ENCODE results near the gene GCLC. TPM values are rescaled to one million over a fixed set of nuclear protein-coding genes. Genes with fewer than 3 reads are reported as not detected.
A peak's percentile ranks its signal among the peaks of the same experiment; 100 is the strongest.

GCLC gene
- total RNA-seq, 1 donor from 2014 or later: 26.0 TPM

- no peak overlapping the region for H3K27ac Mint-ChIP-seq
- DNase-seq (ENCODE audit: low spot score): no peak
- H3K36me3 Mint-ChIP-seq: peaks cover 4% of the 10 kb centered on the region
- H3K36me3 ChIP-seq: no peaks in the 10 kb centered on the region
- H3F3A ChIP-seq (ENCODE audit: low read depth): peaks cover 14% of the 10 kb centered on the region
- H3K27ac ChIP-seq: no peak overlapping the region
- H3K27me3 ChIP-seq: no peaks in the 10 kb centered on the region
- H3K79me2 ChIP-seq (ENCODE audit: low read depth): peaks cover 64% of the 10 kb centered on the region
- H3K9me3 ChIP-seq (ENCODE audit: low read depth): no peaks in the 10 kb centered on the region
- TF ChIP-seq, protein P1, sequence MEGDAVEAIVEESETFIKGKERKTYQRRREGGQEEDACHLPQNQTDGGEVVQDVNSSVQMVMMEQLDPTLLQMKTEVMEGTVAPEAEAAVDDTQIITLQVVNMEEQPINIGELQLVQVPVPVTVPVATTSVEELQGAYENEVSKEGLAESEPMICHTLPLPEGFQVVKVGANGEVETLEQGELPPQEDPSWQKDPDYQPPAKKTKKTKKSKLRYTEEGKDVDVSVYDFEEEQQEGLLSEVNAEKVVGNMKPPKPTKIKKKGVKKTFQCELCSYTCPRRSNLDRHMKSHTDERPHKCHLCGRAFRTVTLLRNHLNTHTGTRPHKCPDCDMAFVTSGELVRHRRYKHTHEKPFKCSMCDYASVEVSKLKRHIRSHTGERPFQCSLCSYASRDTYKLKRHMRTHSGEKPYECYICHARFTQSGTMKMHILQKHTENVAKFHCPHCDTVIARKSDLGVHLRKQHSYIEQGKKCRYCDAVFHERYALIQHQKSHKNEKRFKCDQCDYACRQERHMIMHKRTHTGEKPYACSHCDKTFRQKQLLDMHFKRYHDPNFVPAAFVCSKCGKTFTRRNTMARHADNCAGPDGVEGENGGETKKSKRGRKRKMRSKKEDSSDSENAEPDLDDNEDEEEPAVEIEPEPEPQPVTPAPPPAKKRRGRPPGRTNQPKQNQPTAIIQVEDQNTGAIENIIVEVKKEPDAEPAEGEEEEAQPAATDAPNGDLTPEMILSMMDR (IDR thresholded peaks at IDR 0.05): no peak
- TF ChIP-seq EZH2 (IDR thresholded peaks at IDR 0.05) (no peak), EZH2phosphoT487 (IDR thresholded peaks at IDR 0.05) (no peak)
- peaks cover 29% of the 10 kb centered on the region for H3K4me1 Mint-ChIP-seq
- no peak overlapping the region for H2AFZ ChIP-seq (replicated peaks)
- no peak overlapping the region for H3K4me2 ChIP-seq
- no peak overlapping the region for H3K4me3 ChIP-seq
- H3K9ac ChIP-seq: no peak overlapping the region
- H3K9me3 Mint-ChIP-seq: no peaks in the 10 kb centered on the region
- H3K4me1 ChIP-seq: peaks cover 36% of the 10 kb centered on the region
- H3K27me3 Mint-ChIP-seq (ENCODE audit: insufficient read depth, low read depth): no peaks in the 10 kb centered on the region
- H3K4me3 Mint-ChIP-seq: no peak overlapping the region
- no peaks in the 10 kb centered on the region for H4K20me1 ChIP-seq (ENCODE audit: low read depth)
Observed at GRCh38 chr6:53523511-53524454, 21.1 kb downstream of the GCLC start.

- no peaks in the 10 kb centered on the region for H3K27me3 Mint-ChIP-seq (ENCODE audit: insufficient read depth, low read depth)
- H4K20me1 ChIP-seq (ENCODE audit: low read depth): no peaks in the 10 kb centered on the region
- DNase-seq (ENCODE audit: low spot score): no peak
- no peak overlapping the region for H3K9ac ChIP-seq
- H3K4me1 ChIP-seq: peaks cover 3% of the 10 kb centered on the region
- no peak overlapping the region for H2AFZ ChIP-seq (replicated peaks)
- no peak overlapping the region for H3K4me3 ChIP-seq
- no peaks in the 10 kb centered on the region for H3K36me3 ChIP-seq
- H3F3A ChIP-seq (ENCODE audit: low read depth): no peaks in the 10 kb centered on the region
- H3K4me2 ChIP-seq: no peak overlapping the region
- H3K27ac ChIP-seq: no peak overlapping the region
- no peak for TF ChIP-seq EZH2phosphoT487 (IDR thresholded peaks at IDR 0.05)
- TF ChIP-seq EZH2 (IDR thresholded peaks at IDR 0.05): no peak
- TF ChIP-seq, protein P1 (IDR thresholded peaks at IDR 0.05): no peak
- no peak overlapping the region for H3K4me3 Mint-ChIP-seq
- no peaks in the 10 kb centered on the region for H3K27me3 ChIP-seq
- no peaks in the 10 kb centered on the region for H3K9me3 Mint-ChIP-seq
- peaks cover 5% of the 10 kb centered on the region for H3K4me1 Mint-ChIP-seq
- no peak overlapping the region for H3K27ac Mint-ChIP-seq
- H3K9me3 ChIP-seq (ENCODE audit: low read depth): no peaks in the 10 kb centered on the region
- H3K79me2 ChIP-seq (ENCODE audit: low read depth): peaks cover 30% of the 10 kb centered on the region
- peaks cover 11% of the 10 kb centered on the region for H3K36me3 Mint-ChIP-seq
Observed at GRCh38 chr6:53520320-53520928, 24.5 kb downstream of the GCLC start.

DNA sequence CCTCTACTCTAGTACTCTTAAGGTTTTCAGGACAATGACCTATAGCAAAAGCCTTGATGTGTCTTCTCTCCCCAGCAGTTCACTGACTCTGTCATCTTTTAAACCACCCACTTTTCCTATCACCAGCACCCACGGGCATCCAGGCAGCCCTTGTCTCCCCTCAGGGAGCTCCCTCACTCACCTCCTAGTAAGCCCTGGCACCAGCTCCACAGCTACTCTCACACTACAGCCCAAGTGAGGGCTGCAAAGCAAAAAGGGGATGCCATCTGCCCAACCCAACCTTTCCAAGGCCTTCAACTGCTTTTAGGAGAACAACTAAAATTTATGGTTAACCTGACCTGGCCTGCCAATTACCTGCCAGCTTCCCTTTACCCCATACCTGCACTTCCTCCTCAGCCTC, 26.0 kb downstream of the GCLC start:
- no peaks in the 10 kb centered on the region for H3K27me3 Mint-ChIP-seq (ENCODE audit: insufficient read depth, low read depth)
- H3K9me3 ChIP-seq (ENCODE audit: low read depth): no peaks in the 10 kb centered on the region
- no peak overlapping the region for H3K9ac ChIP-seq
- H3K4me3 Mint-ChIP-seq: no peak overlapping the region
- no peaks in the 10 kb centered on the region for H3K36me3 ChIP-seq
- H3F3A ChIP-seq (ENCODE audit: low read depth): no peaks in the 10 kb centered on the region
- H3K36me3 Mint-ChIP-seq: peaks cover 11% of the 10 kb centered on the region
- no peaks in the 10 kb centered on the region for H4K20me1 ChIP-seq (ENCODE audit: low read depth)
- H3K4me2 ChIP-seq: no peak overlapping the region
- H3K79me2 ChIP-seq (ENCODE audit: low read depth): peaks cover 15% of the 10 kb centered on the region
- H3K27me3 ChIP-seq: no peaks in the 10 kb centered on the region
- DNase-seq (ENCODE audit: low spot score): no peak
- no peak overlapping the region for H3K27ac ChIP-seq
- no peak overlapping the region for H2AFZ ChIP-seq (replicated peaks)
- no peak overlapping the region for H3K4me3 ChIP-seq
- H3K9me3 Mint-ChIP-seq: no peaks in the 10 kb centered on the region
- peak overlapping the region; percentile 26 for H3K27ac Mint-ChIP-seq
- no peaks in the 10 kb centered on the region for H3K4me1 ChIP-seq
- no peak for TF ChIP-seq EZH2 (IDR thresholded peaks at IDR 0.05)
- TF ChIP-seq, protein P1 (IDR thresholded peaks at IDR 0.05): no peak
- no peak for TF ChIP-seq EZH2phosphoT487 (IDR thresholded peaks at IDR 0.05)
- H3K4me1 Mint-ChIP-seq: no peaks in the 10 kb centered on the region

All from neural progenitor cell (in vitro differentiated cells).